ENCODE results near the gene GPRC5B. TPM values are rescaled to one million over a fixed set of nuclear protein-coding genes. Genes with fewer than 3 reads are reported as not detected.

GPRC5B gene
- total RNA-seq, 1 donor from 2014 or later, result 59.3 TPM

- Mint-ChIP-seq H3K36me3 (ENCODE audit: low read depth) (peaks cover 4% of the 10 kb centered on the region), H3K27ac (ENCODE audit: unreplicated experiment) (no peak overlapping the region), H3K4me1 (no peaks in the 10 kb centered on the region), H3K4me3 (no peak overlapping the region), H3K9me3 (no peaks in the 10 kb centered on the region), H3K27me3 (ENCODE audit: low read depth) (no peaks in the 10 kb centered on the region)
- no peak for DNase-seq (ENCODE audit: low read depth, low spot score)
- TF ChIP-seq CTCF (conservative IDR thresholded peaks at IDR 0.05), result no peak
These were observed 61.3 kb downstream of the GPRC5B start for GRCh38 chr16:19823322-19823721.

DNA sequence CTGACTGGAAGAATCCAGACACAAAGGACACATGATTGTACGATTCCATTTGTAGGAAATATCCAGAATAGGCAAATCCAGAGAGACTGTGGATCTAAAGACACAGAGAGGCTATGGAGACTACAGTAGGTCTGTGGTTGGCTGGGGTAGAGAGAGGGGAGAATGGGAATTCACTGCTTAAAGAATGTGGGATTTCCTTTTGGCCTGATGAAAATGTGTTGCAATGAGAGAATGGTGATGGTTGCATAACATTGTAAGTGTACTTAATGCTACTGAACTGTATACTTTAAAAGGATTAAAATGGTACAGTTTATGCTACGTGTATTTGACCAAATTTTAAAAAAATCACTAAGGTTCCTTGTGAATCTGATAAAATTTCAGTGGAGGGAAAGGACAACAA lies 62.1 kb downstream of the GPRC5B start:
- H3K4me3 Mint-ChIP-seq, result no peak overlapping the region
- H3K27me3 Mint-ChIP-seq (ENCODE audit: low read depth), result no peaks in the 10 kb centered on the region
- no peaks in the 10 kb centered on the region for H3K9me3 Mint-ChIP-seq
- no peaks in the 10 kb centered on the region for H3K4me1 Mint-ChIP-seq
- peaks cover 3% of the 10 kb centered on the region for H3K36me3 Mint-ChIP-seq (ENCODE audit: low read depth)
- TF ChIP-seq CTCF (conservative IDR thresholded peaks at IDR 0.05), result no peak
- DNase-seq (ENCODE audit: low read depth, low spot score), result no peak
- no peak overlapping the region for H3K27ac Mint-ChIP-seq (ENCODE audit: unreplicated experiment)

GRCh38 chr16:19817875-19818274 lies 66.8 kb downstream of the GPRC5B start:
- no peak for DNase-seq (ENCODE audit: low read depth, low spot score)
- H3K4me3 Mint-ChIP-seq, result no peak overlapping the region
- no peaks in the 10 kb centered on the region for H3K4me1 Mint-ChIP-seq
- H3K27me3 Mint-ChIP-seq (ENCODE audit: low read depth), result no peaks in the 10 kb centered on the region
- TF ChIP-seq CTCF (conservative IDR thresholded peaks at IDR 0.05), result no peak
- no peak overlapping the region for H3K27ac Mint-ChIP-seq (ENCODE audit: unreplicated experiment)
- H3K9me3 Mint-ChIP-seq, result peaks cover 7% of the 10 kb centered on the region
- peaks cover 7% of the 10 kb centered on the region for H3K36me3 Mint-ChIP-seq (ENCODE audit: low read depth)

- H3K4me3 Mint-ChIP-seq, result no peak overlapping the region
- H3K27me3 Mint-ChIP-seq (ENCODE audit: low read depth), result no peaks in the 10 kb centered on the region
- no peak for TF ChIP-seq CTCF (conservative IDR thresholded peaks at IDR 0.05)
- H3K36me3 Mint-ChIP-seq (ENCODE audit: low read depth), result peaks cover 10% of the 10 kb centered on the region
- H3K9me3 Mint-ChIP-seq, result peaks cover 7% of the 10 kb centered on the region
- no peak for DNase-seq (ENCODE audit: low read depth, low spot score)
- peak overlapping the region; percentile 20 for H3K27ac Mint-ChIP-seq (ENCODE audit: unreplicated experiment)
- H3K4me1 Mint-ChIP-seq, result no peaks in the 10 kb centered on the region
These were observed 67.5 kb downstream of the GPRC5B start for GRCh38 chr16:19817122-19817521.

DNA sequence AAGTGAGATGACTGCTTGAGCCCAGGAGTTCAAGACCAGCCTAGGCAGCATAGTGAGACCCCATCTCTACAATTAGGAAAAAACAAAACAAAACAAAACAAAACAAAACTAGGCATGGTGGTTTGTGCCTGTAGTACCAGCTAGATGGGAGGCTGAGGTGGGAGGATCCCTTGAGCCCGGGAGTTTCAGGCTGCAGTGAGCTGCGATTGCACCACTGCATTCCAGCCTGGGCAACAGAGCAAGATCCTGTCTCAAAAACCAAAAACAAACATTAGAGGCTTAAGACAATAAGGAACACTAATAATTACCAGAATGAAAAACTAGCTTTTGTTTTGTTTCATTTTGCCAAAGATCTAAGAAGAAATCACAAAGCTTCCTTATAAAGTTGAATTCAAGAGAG lies 69.2 kb downstream of the GPRC5B start:
- no peak for TF ChIP-seq CTCF (conservative IDR thresholded peaks at IDR 0.05)
- DNase-seq (ENCODE audit: low read depth, low spot score), result no peak
- no peaks in the 10 kb centered on the region for H3K4me1 Mint-ChIP-seq
- H3K27me3 Mint-ChIP-seq (ENCODE audit: low read depth), result no peaks in the 10 kb centered on the region
- H3K27ac Mint-ChIP-seq (ENCODE audit: unreplicated experiment), result no peak overlapping the region
- no peak overlapping the region for H3K4me3 Mint-ChIP-seq
- peaks cover 10% of the 10 kb centered on the region for H3K36me3 Mint-ChIP-seq (ENCODE audit: low read depth)
- peaks cover 7% of the 10 kb centered on the region for H3K9me3 Mint-ChIP-seq

DNA sequence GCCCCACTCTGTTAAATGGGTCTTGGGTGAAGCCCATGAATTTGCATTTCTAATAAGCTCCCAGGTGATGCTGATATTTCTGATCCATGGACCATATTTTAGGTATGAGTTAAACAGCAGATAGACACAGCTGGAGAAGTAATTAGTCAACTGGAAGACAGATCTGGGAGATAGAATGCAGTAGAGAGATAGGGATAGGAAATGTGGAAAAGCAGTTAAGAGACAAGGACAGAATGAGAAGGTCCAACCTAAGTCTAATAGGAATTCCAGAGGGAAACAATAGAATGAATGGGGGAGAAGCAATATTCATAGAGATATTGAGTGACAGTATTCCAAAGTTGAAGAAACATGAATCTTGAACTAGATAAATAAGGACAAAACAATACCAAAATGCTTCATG lies 71.7 kb downstream of the GPRC5B start:
- TF ChIP-seq CTCF (conservative IDR thresholded peaks at IDR 0.05), result no peak
- H3K4me3 Mint-ChIP-seq, result no peak overlapping the region
- no peaks in the 10 kb centered on the region for H3K4me1 Mint-ChIP-seq
- H3K27me3 Mint-ChIP-seq (ENCODE audit: low read depth), result no peaks in the 10 kb centered on the region
- H3K36me3 Mint-ChIP-seq (ENCODE audit: low read depth), result peaks cover 10% of the 10 kb centered on the region
- H3K9me3 Mint-ChIP-seq, result peaks cover 7% of the 10 kb centered on the region
- no peak for DNase-seq (ENCODE audit: low read depth, low spot score)
- H3K27ac Mint-ChIP-seq (ENCODE audit: unreplicated experiment), result no peak overlapping the region
